Activated CD8-positive, alpha-beta memory T cell treated with anti-CD3 and anti-CD28 coated beads, Interleukin-2, amount 50 U/mL, for 48 hours (primary cell): ENCODE measurements around the gene IFNAR2.
A peak's percentile ranks its signal among the peaks of the same experiment; 100 is the strongest.
"Not testable (repeated sequence)": the region's sequence is repeated elsewhere in the genome, so short reads cannot be mapped to it uniquely, and the experiment has no call there.

Experiments used
- DNase-seq: peaks from one replicate; pipeline ENCODE4 v3.0.0-alpha.2; 2020

IFNAR2 gene

DNA sequence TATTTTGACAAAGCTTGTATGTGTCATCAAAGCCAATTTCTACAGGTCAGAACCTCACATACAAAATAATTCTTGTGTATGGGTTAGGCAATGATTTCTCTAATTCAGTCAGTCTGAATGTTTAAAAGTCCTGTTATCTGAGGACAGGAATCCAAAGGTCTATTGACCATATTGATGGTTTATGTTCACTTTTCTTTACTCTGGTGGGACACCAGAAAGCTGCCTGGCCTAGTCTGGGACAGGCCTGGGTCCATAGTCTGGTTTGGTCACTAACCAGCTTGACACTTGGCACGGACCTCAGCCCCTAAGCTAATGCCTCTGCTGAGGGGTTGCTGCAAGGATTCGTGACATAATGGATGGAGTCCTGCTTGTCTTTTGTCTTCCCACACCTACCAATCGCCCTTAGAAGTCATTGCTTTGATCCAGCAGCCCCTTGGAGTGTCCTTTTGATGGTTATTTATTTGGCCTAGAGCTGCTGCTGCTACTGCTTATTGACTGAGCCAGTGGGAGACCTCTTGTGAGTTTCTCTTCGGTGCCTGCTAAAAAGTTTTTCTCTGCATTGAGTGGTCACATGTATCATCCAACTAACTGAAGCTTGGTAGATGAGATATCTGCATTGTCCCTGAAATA, 15.7 kb downstream of the IFNAR2 start:
- no peak for DNase-seq

GRCh38 chr21:33246506-33246905, 16.8 kb downstream of the IFNAR2 start:
- DNase-seq = no peak

GRCh38 chr21:33246963-33247362, 17.2 kb downstream of the IFNAR2 start:
- DNase-seq = no peak

- no peak for DNase-seq
Observed at GRCh38 chr21:33247599-33247998, 17.9 kb downstream of the IFNAR2 start.

DNA sequence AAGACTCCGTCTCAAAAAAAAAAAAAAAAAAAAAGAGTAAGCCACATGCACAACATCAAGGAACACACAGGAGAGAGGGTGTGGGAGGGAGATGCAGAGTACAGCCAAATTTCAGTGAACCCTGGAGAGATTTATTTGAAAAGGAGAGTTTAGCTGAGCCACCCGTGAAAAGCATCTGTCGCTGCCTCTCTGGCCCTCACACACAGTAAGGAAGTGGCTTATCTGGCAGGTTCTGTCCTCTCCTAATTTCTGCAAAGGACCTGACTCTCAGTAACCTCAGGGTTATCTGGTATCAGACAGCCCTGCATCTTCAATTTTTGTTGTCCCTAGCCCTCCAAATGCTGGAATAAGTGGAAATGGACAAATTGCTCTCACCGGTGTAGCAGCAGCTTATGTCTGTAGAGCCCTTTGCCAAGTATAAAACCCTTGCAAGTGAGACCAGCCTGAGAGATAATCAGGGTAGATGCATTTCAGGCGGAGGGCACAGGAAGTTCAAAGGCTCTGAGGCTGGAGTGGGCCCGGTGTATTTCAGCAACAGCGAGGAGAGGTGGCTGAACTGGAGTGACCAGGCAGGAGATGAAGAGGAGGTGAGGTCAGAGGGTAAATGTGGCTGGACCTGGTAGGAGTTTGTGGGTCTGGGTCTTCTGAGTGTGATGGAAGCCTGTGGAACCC, 19.7 kb downstream of the IFNAR2 start:
- no peak for DNase-seq

GRCh38 chr21:33251119-33251518, 21.4 kb downstream of the IFNAR2 start:
- DNase-seq = no peak

GRCh38 chr21:33253382-33253781, 23.6 kb downstream of the IFNAR2 start:
- not testable (repeated sequence) for DNase-seq

- DNase-seq = no peak
Observed at GRCh38 chr21:33254766-33255165, 25.0 kb downstream of the IFNAR2 start.

DNA sequence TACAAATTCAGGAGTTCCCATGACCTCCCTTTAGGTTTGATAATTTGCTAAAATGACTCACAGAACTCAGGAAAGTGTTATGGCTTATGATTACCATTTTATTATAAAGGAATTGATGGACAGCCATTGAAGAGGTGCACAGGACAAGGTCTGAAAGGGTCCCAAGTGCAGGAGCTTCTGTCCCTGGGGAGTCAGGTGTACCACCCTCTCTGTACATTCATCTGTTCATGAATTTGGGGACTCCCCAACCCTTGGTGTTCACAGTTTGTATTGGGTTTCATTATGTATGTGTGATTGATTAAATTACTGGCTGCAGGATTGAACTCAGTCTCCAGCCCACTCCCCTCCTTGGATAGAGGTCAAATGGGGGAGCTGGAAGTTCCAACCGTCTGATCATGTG, 25.7 kb downstream of the IFNAR2 start:
- no peak for DNase-seq

DNA sequence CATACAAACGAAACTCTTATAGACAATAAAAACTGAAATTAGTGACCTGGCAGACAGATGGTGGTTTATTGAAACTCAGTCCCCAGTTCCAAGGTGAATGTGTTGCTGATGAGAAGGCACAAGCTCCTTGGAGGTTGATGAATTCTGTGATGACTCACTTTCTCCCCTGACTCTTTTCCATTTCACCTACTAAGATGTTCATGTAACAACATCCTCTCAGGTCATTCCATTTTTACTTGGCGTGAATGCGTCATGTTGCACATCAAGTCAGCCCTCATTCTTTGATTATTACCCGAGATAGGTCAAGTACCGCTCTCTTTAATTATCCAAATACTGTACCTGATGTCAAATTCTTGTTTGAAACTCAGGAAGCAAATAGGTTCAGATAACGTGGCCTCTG, 26.3 kb downstream of the IFNAR2 start:
- DNase-seq = no peak

DNA sequence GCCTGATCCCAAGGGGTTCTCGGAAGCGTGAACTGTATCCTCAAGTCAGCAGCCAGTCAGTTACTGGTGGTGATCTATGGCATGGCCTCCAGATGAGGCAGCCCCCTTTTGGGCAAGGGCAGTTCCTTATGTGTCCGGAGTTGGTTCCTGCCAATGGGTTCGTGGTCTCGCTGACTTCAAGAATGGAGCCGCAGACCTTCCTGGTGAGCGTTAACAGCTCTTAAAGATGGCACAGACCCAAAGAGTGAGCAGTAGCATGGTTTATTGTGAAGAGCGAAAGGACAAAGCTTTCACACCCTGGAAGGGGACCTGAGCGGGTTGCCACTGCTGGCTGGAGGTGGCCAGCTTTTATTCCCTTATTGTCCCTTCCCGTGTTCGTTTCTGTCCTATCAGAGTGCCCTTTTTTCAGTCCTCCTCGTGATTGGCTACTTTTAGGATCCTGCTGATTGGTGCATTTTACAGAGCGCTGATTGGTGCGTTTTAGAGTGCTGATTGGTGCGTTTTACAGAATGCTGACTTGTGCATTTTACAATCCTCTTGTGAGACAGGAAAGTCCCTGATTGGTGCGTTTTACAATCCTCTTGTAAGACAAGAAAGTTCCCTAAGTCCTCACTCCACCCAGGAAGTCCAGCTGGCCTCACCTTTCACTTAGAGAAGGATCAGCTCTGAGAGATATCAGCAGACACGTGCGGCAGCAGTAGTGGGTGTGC, 27.5 kb downstream of the IFNAR2 start:
- DNase-seq = no peak

- no peak for DNase-seq
Observed at GRCh38 chr21:33258475-33258874, 28.7 kb downstream of the IFNAR2 start.

DNA sequence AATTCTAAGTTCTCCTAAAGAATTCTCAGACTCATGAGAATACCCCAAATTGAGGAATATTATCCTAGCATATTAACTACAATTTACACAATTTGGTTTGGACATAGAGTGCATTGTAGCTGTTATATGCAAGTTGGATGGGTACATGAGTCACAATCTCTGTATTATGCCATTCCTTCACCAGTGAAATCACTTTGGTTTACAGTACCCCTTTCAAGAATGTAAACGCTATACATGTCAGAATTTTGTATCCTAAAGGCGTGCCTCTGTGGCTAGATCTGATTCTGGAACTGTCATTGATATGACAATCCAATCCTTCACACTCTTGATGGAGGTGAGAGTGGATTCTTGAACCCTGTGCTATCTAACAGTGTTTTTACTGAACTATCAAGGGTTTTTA, 29.7 kb downstream of the IFNAR2 start:
- no peak for DNase-seq

DNA sequence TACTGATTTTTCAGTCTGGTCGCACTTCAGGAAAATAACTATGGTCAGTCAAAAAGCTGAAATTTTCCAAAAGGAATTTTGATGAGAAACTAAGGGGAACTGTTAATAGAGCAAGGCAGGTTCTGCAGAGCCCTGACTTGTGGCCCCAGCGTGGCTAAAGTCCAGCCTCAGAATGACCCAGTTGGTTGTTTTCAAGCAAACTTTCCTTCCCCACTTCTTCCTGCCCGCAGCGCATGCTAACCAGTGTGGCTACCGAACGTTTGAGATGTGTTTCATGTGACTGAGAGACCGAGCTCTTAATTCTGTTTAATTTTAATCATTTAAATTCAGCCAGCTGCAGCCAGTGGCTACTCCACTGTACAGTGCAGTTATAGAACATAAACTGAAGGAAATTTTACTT, 30.3 kb downstream of the IFNAR2 start:
- no peak for DNase-seq

DNA sequence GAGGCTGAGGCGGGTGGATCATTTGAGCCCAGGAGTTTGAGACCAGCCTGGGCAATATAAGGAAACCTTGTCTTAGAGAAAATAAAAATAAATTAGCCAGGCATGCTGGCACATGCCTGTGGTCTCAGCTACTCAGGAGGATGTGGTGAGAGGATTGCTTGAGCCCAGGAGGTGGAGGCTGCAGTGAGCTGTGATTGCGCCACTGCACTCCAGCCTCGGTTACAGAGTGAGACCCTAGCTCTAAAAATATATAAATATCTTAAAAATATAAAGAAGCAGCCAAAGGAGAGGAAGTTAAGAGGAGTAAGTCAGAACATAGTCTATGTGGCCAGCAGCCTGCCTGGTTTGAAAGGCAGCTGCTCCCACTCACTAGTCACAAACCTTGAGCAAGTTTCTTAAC, 31.9 kb downstream of the IFNAR2 start:
- no peak for DNase-seq

DNA sequence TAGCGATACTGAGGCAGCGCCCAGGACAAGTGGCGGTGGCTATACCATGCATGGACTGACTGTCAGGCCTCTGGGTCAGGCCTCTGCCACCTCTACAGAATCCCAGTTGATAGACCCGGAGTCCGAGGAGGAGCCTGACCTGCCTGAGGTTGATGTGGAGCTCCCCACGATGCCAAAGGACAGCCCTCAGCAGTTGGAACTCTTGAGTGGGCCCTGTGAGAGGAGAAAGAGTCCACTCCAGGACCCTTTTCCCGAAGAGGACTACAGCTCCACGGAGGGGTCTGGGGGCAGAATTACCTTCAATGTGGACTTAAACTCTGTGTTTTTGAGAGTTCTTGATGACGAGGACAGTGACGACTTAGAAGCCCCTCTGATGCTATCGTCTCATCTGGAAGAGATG, 33.2 kb downstream of the IFNAR2 start:
- DNase-seq = no peak

GRCh38 chr21:33264561-33264960, 34.8 kb downstream of the IFNAR2 start:
- DNase-seq = no peak

- DNase-seq = no peak
Observed at GRCh38 chr21:33265664-33266049, 35.9 kb downstream of the IFNAR2 start.

- DNase-seq = peak; percentile 85
Observed at GRCh38 chr21:33266050-33266788, 36.5 kb downstream of the IFNAR2 start, which contains the start of gene IL10RB. IL10RB (plus strand) TSS chr21:33266367; CDS start chr21:33266466, 99 bp downstream.

GRCh38 chr21:33266789-33267135, 37.0 kb downstream of the IFNAR2 start:
- DNase-seq = peak; percentile 70

GRCh38 chr21:33267250-33267649, 37.5 kb downstream of the IFNAR2 start:
- no peak for DNase-seq

DNA sequence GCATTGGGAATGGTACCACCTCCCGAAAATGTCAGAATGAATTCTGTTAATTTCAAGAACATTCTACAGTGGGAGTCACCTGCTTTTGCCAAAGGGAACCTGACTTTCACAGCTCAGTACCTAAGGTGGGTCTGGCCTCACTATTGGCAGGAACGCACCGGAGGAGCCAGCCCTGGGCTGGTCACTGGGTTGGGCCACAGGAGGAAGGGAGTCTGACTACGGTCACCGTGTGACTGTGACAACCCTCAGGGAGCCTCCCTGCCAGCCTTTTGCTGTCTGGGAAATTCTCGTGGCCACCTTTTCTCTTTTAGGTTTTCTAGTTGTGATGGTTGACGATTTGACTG, 38.6 kb downstream of the IFNAR2 start:
- DNase-seq = no peak

- DNase-seq = peak; percentile 69
Observed at GRCh38 chr21:33268737-33269441, 39.2 kb downstream of the IFNAR2 start.
